Progenitor cell of endocrine pancreas (in vitro differentiated cells): ENCODE results near the gene GPR87. TPM values are rescaled to one million over a fixed set of nuclear protein-coding genes. Genes with fewer than 3 reads are reported as not detected.

Experiments
- DNase-seq: peaks from one replicate; pipeline ENCODE4 v3.0.0; 2021; ENCODE audit warnings: low spot score; ENCODE audit not compliant: unreplicated experiment
- H3K27ac Mint-ChIP-seq: 2 replicates; pipeline ENCODE4 v1.8.0; 2021; ENCODE audit warnings: mild to moderate bottlenecking, moderate library complexity, mixed read lengths
- H3K27me3 Mint-ChIP-seq: 2 replicates; pipeline ENCODE4 v1.8.0; 2021; ENCODE audit warnings: mixed read lengths
- H3K36me3 Mint-ChIP-seq: 2 replicates; pipeline ENCODE4 v1.8.0; 2022; ENCODE audit warnings: mixed read lengths; ENCODE audit not compliant: insufficient read depth
- H3K4me1 Mint-ChIP-seq: 2 replicates; pipeline ENCODE4 v1.8.0; 2021; ENCODE audit warnings: low read depth, mixed read lengths
- H3K4me3 Mint-ChIP-seq: 2 replicates; pipeline ENCODE4 v1.8.0; 2021; ENCODE audit warnings: low read depth, mild to moderate bottlenecking, moderate library complexity, mixed read lengths
- H3K9me3 Mint-ChIP-seq: 2 replicates; pipeline ENCODE4 v1.8.0; 2021; ENCODE audit warnings: low read depth, mixed read lengths
- CTCF ChIP-seq: fragments of 200-600 bp; sonication (generic); IDR thresholded peaks from one replicate; pipeline ENCODE4 v1.5.0; 2021; ENCODE audit warnings: antibody characterized with exemption, mild to moderate bottlenecking; ENCODE audit not compliant: unreplicated experiment
- total RNA-seq: library from RNA; stranded (reverse); gene quantifications from 2 replicates; pipeline ENCODE4 v1.2.1, GENCODE V29; 2021

Gene GPR87
- total RNA-seq, 1 donor from 2014 or later, result not detected

GRCh38 chr3:151290673-151291072 is 25.9 kb downstream of the GPR87 start:
- H3K27me3 Mint-ChIP-seq, result no peaks in the 10 kb centered on the region
- no peaks in the 10 kb centered on the region for H3K9me3 Mint-ChIP-seq
- H3K4me1 Mint-ChIP-seq, result peaks cover 6% of the 10 kb centered on the region
- peak; percentile 46 for TF ChIP-seq CTCF
- DNase-seq, result no peak
- H3K36me3 Mint-ChIP-seq, result no peaks in the 10 kb centered on the region
- no peak overlapping the region for H3K27ac Mint-ChIP-seq
- no peak overlapping the region for H3K4me3 Mint-ChIP-seq

GRCh38 chr3:151289445-151289844 is 27.2 kb downstream of the GPR87 start:
- Mint-ChIP-seq H3K4me3 (no peak overlapping the region), H3K27ac (no peak overlapping the region), H3K27me3 (no peaks in the 10 kb centered on the region), H3K36me3 (no peaks in the 10 kb centered on the region), H3K9me3 (no peaks in the 10 kb centered on the region), H3K4me1 (peaks cover under 1% of the 10 kb centered on the region)
- no peak for TF ChIP-seq CTCF
- DNase-seq, result no peak

- no peak for DNase-seq
- Mint-ChIP-seq H3K4me1 (peaks cover 14% of the 10 kb centered on the region), H3K9me3 (no peaks in the 10 kb centered on the region), H3K36me3 (no peaks in the 10 kb centered on the region), H3K27me3 (no peaks in the 10 kb centered on the region), H3K4me3 (no peak overlapping the region), H3K27ac (no peak overlapping the region)
- no peak for TF ChIP-seq CTCF
Observed at GRCh38 chr3:151285940-151286339, 30.7 kb downstream of the GPR87 start.

- H3K27ac Mint-ChIP-seq, result peak overlapping the region; percentile 39
- peaks cover 14% of the 10 kb centered on the region for H3K4me1 Mint-ChIP-seq
Observed at GRCh38 chr3:151283907-151284461, 32.6 kb downstream of the GPR87 start.

GRCh38 chr3:151283387-151283786 is 33.2 kb downstream of the GPR87 start:
- DNase-seq, result no peak
- Mint-ChIP-seq H3K4me1 (peaks cover 14% of the 10 kb centered on the region), H3K4me3 (no peak overlapping the region), H3K9me3 (no peaks in the 10 kb centered on the region), H3K27ac (peak overlapping the region; percentile 22), H3K36me3 (no peaks in the 10 kb centered on the region), H3K27me3 (no peaks in the 10 kb centered on the region)
- no peak for TF ChIP-seq CTCF

More at GRCh38 chr3:151283907-151284461, 32.6 kb downstream of the GPR87 start:
- Mint-ChIP-seq H3K36me3 (no peaks in the 10 kb centered on the region), H3K27me3 (no peaks in the 10 kb centered on the region), H3K4me3 (no peak overlapping the region), H3K9me3 (no peaks in the 10 kb centered on the region)
- DNase-seq, result no peak
- no peak for TF ChIP-seq CTCF
